ENCODE measurements around the gene SNAP91.
"Not testable (repeated sequence)": the region's sequence is repeated elsewhere in the genome, so short reads cannot be mapped to it uniquely, and the experiment has no call there.

Gene SNAP91

GRCh38 chr6:83702749-83703148 is 6.2 kb downstream of the SNAP91 start:
- Mint-ChIP-seq H3K27ac (no peak overlapping the region), H3K9me3 (no peaks in the 10 kb centered on the region), H3K27me3 (ENCODE audit: low read depth) (peaks cover 28% of the 10 kb centered on the region), H3K4me3 (no peak overlapping the region), H3K4me1 (ENCODE audit: low read depth) (no peaks in the 10 kb centered on the region), H3K36me3 (ENCODE audit: low read depth) (no peaks in the 10 kb centered on the region)

DNA sequence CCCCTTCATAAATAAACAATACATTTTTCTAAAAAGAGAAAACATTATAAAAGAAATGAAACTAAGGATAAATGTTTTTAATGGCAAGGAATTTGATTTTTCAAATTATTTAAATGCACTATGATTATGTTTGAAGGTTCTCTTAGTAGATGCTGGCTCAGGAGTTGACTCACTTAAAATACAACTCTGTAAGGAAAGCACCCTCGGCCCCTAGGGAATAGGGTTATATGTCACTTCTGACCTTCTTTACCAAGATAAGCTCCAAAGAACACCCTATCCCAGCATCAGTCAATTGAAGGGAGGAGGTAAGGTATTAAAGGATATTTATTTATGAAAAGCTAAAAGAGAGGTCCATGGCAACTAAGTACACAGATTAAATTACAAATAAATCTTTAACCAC is 6.8 kb downstream of the SNAP91 start:
- Mint-ChIP-seq H3K36me3 (ENCODE audit: low read depth) (no peaks in the 10 kb centered on the region), H3K4me1 (ENCODE audit: low read depth) (no peaks in the 10 kb centered on the region), H3K9me3 (no peaks in the 10 kb centered on the region), H3K4me3 (no peak overlapping the region), H3K27ac (no peak overlapping the region), H3K27me3 (ENCODE audit: low read depth) (peaks cover 21% of the 10 kb centered on the region)

DNA sequence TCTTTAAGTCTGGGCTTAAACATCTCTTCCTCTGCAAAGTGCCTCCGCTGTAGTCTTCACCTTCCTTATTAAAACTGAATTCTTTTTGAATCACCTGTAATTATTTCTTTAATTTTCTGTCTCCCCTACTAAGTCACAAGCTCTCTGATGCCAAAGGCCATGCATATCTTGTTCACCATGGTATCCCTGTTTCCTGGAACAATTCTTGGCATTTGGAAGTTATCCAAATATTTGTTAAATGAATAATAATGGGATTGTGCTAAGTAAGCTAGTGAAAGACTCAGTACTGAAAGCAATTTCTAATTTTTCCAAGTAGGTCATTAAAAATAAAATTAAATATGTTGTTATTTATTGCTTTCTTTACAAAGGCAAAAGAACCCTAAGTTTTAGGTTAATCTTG is 12.2 kb downstream of the SNAP91 start:
- Mint-ChIP-seq H3K4me3 (no peak overlapping the region), H3K27ac (no peak overlapping the region), H3K4me1 (ENCODE audit: low read depth) (no peaks in the 10 kb centered on the region), H3K9me3 (no peaks in the 10 kb centered on the region), H3K36me3 (ENCODE audit: low read depth) (no peaks in the 10 kb centered on the region), H3K27me3 (ENCODE audit: low read depth) (no peaks in the 10 kb centered on the region)

DNA sequence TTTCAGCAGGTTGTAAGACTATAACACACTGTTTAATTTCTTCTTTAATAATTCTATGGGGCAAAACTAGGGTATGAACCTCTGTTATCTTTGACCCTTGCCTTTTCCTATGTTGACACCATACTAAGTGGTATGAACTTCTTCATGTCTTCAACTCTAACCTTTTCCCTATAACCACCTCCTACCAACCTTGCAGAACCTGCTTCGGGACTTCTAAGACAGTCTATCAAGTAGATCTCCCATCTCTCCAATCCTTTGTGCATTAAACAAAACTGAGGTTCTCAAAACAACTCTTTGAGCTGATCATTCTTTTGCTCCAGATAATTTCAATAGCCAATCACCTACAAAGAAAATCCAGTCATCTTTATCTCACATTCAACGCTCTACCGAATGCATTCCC is 23.4 kb downstream of the SNAP91 start:
- no peaks in the 10 kb centered on the region for H3K27me3 Mint-ChIP-seq (ENCODE audit: low read depth)
- no peaks in the 10 kb centered on the region for H3K9me3 Mint-ChIP-seq
- H3K36me3 Mint-ChIP-seq (ENCODE audit: low read depth): no peaks in the 10 kb centered on the region
- no peak overlapping the region for H3K27ac Mint-ChIP-seq
- no peaks in the 10 kb centered on the region for H3K4me1 Mint-ChIP-seq (ENCODE audit: low read depth)
- no peak overlapping the region for H3K4me3 Mint-ChIP-seq

- H3K4me1 Mint-ChIP-seq (ENCODE audit: low read depth): no peaks in the 10 kb centered on the region
- no peaks in the 10 kb centered on the region for H3K27me3 Mint-ChIP-seq (ENCODE audit: low read depth)
- H3K36me3 Mint-ChIP-seq (ENCODE audit: low read depth): no peaks in the 10 kb centered on the region
- H3K4me3 Mint-ChIP-seq: no peak overlapping the region
- no peak overlapping the region for H3K27ac Mint-ChIP-seq
- no peaks in the 10 kb centered on the region for H3K9me3 Mint-ChIP-seq
Observed at GRCh38 chr6:83677791-83678190, 31.1 kb downstream of the SNAP91 start.

- Mint-ChIP-seq H3K4me3 (no peak overlapping the region), H3K4me1 (ENCODE audit: low read depth) (no peaks in the 10 kb centered on the region), H3K9me3 (no peaks in the 10 kb centered on the region), H3K36me3 (ENCODE audit: low read depth) (no peaks in the 10 kb centered on the region), H3K27ac (no peak overlapping the region), H3K27me3 (ENCODE audit: low read depth) (no peaks in the 10 kb centered on the region)
Observed at GRCh38 chr6:83637953-83638352, 70.9 kb downstream of the SNAP91 start.

- H3K4me1 Mint-ChIP-seq (ENCODE audit: low read depth): no peaks in the 10 kb centered on the region
- H3K27ac Mint-ChIP-seq: no peak overlapping the region
- H3K36me3 Mint-ChIP-seq (ENCODE audit: low read depth): no peaks in the 10 kb centered on the region
- H3K9me3 Mint-ChIP-seq: no peaks in the 10 kb centered on the region
- H3K4me3 Mint-ChIP-seq: no peak overlapping the region
- H3K27me3 Mint-ChIP-seq (ENCODE audit: low read depth): no peaks in the 10 kb centered on the region
Observed at GRCh38 chr6:83636800-83637199, 72.1 kb downstream of the SNAP91 start.

DNA sequence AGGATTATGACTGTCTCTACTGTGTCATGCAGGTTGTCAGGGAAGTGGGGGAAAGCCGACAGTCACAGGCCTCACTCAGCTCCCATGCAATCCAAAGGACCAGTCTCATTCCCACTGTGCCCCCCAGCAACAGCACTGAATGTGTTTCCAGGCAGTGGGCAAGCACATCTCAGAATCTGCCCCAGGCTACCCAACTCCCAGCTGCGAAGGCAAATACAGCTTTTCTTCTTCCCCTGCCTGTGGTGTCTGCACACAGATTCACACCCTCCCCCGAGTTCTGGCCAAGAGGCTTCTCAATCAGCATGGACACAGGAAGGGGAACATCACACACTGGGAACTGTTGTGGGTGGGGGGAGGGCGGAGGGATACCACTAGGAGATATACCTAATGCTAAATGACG is 75.3 kb downstream of the SNAP91 start:
- H3K27ac Mint-ChIP-seq: no peak overlapping the region
- no peaks in the 10 kb centered on the region for H3K27me3 Mint-ChIP-seq (ENCODE audit: low read depth)
- no peaks in the 10 kb centered on the region for H3K36me3 Mint-ChIP-seq (ENCODE audit: low read depth)
- no peak overlapping the region for H3K4me3 Mint-ChIP-seq
- H3K4me1 Mint-ChIP-seq (ENCODE audit: low read depth): no peaks in the 10 kb centered on the region
- H3K9me3 Mint-ChIP-seq: no peaks in the 10 kb centered on the region

- H3K4me1 Mint-ChIP-seq (ENCODE audit: low read depth): no peaks in the 10 kb centered on the region
- H3K27me3 Mint-ChIP-seq (ENCODE audit: low read depth): no peaks in the 10 kb centered on the region
- H3K27ac Mint-ChIP-seq: no peak overlapping the region
- no peaks in the 10 kb centered on the region for H3K36me3 Mint-ChIP-seq (ENCODE audit: low read depth)
- H3K4me3 Mint-ChIP-seq: no peak overlapping the region
- H3K9me3 Mint-ChIP-seq: no peaks in the 10 kb centered on the region
Observed at GRCh38 chr6:83633149-83633548, 75.8 kb downstream of the SNAP91 start.

DNA sequence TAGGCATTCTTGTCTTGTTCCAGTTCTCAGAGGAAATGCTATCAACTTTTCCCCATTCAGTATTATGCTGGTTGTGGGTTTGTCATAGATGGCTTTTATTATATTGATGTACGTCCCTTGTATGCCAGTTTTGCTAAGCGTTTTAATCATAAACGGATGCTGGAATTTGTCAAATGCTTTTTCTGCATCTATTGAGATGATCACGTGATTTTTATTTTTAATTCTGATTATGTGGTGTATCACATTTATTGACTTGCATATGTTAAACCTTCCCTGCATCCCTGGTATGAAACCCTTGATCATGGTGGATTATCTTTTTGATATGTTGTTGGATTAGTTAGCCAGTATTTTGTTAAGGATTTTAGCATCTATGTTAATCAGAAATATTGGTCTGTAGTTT is 79.0 kb downstream of the SNAP91 start:
- H3K4me1 Mint-ChIP-seq (ENCODE audit: low read depth); H3K36me3 Mint-ChIP-seq (ENCODE audit: low read depth); H3K9me3 Mint-ChIP-seq; H3K4me3 Mint-ChIP-seq; H3K27me3 Mint-ChIP-seq (ENCODE audit: low read depth); H3K27ac Mint-ChIP-seq: not testable (repeated sequence)

GRCh38 chr6:83615025-83615999 is 93.6 kb downstream of the SNAP91 start:
- Mint-ChIP-seq H3K27ac (no peak overlapping the region), H3K36me3 (ENCODE audit: low read depth) (no peaks in the 10 kb centered on the region), H3K27me3 (ENCODE audit: low read depth) (no peaks in the 10 kb centered on the region), H3K9me3 (no peaks in the 10 kb centered on the region), H3K4me1 (ENCODE audit: low read depth) (no peaks in the 10 kb centered on the region), H3K4me3 (no peak overlapping the region)

- no peak overlapping the region for H3K27ac Mint-ChIP-seq
- no peaks in the 10 kb centered on the region for H3K36me3 Mint-ChIP-seq (ENCODE audit: low read depth)
- H3K9me3 Mint-ChIP-seq: no peaks in the 10 kb centered on the region
- no peak overlapping the region for H3K4me3 Mint-ChIP-seq
- H3K4me1 Mint-ChIP-seq (ENCODE audit: low read depth): no peaks in the 10 kb centered on the region
- no peaks in the 10 kb centered on the region for H3K27me3 Mint-ChIP-seq (ENCODE audit: low read depth)
Observed at GRCh38 chr6:83613378-83613777, 95.5 kb downstream of the SNAP91 start.

DNA sequence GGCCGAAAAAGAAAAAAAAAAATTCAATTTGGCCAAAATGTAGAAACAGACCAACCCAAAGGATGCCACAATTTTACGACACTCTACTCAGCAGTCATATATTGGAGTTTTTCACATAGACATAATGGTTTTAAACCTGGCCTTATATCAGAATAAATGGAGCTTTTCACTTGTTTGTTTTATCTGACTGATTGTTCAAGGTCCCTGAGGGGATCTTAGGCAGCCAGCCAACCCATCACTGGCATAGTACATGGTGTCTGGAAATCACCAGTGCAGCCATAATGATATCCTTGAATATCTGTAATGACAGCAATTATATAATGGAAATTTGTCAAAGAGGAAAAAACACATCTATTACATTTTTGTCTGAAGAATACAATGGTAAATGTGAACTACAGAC is 99.7 kb downstream of the SNAP91 start:
- no peaks in the 10 kb centered on the region for H3K9me3 Mint-ChIP-seq
- H3K4me1 Mint-ChIP-seq (ENCODE audit: low read depth): no peaks in the 10 kb centered on the region
- no peak overlapping the region for H3K27ac Mint-ChIP-seq
- H3K27me3 Mint-ChIP-seq (ENCODE audit: low read depth): no peaks in the 10 kb centered on the region
- no peaks in the 10 kb centered on the region for H3K36me3 Mint-ChIP-seq (ENCODE audit: low read depth)
- H3K4me3 Mint-ChIP-seq: no peak overlapping the region

GRCh38 chr6:83605517-83605916 is 103.4 kb downstream of the SNAP91 start:
- Mint-ChIP-seq H3K27me3 (ENCODE audit: low read depth) (no peaks in the 10 kb centered on the region), H3K4me3 (no peak overlapping the region), H3K4me1 (ENCODE audit: low read depth) (no peaks in the 10 kb centered on the region), H3K36me3 (ENCODE audit: low read depth) (no peaks in the 10 kb centered on the region), H3K9me3 (no peaks in the 10 kb centered on the region), H3K27ac (no peak overlapping the region)

DNA sequence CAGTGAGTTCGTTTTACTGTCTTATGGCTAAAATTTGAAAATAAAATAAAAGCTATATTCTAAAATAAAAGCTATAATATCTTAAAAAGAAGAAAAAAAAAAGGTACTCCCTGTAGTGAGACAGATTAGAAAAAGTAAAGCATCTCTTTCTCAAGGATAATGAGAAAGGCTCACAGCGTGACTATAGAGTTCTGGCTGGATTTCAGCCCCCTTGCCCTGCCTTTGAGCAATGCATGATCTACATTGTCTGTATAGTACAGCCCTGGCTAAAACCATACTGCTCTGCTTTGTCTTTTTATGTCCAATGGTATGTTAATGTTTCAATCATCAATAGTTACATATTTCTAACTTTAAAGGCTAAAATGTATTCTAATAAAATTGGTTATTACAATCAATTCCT is 105.3 kb downstream of the SNAP91 start:
- H3K27ac Mint-ChIP-seq: no peak overlapping the region

More for the DNA sequence above, 105.3 kb downstream of the SNAP91 start:
- H3K9me3 Mint-ChIP-seq: no peaks in the 10 kb centered on the region
- no peaks in the 10 kb centered on the region for H3K36me3 Mint-ChIP-seq (ENCODE audit: low read depth)
- H3K27me3 Mint-ChIP-seq (ENCODE audit: low read depth): no peaks in the 10 kb centered on the region
- no peak overlapping the region for H3K4me3 Mint-ChIP-seq
- no peaks in the 10 kb centered on the region for H3K4me1 Mint-ChIP-seq (ENCODE audit: low read depth)
